ENCODE results near the gene IFT52.

DNA sequence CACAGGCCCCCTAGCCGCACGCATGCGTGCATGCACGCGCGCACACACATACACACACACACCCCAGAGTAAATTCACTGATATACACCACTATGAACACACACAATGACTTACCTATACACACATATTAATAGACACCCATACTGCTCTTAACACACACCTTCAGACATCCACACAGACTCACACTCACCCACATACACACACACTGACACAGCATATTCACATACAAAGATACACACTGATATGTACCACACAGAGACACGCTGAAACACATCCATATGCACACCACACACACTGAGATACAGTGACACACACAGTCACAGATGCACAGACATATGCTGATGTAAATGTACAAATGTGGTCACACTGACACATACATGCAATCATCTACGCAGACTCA, 26.3 kb upstream of the IFT52 start:
- no peak for TF ChIP-seq POLR2AphosphoS5 (IDR thresholded peaks at IDR 0.05)
- TF ChIP-seq, protein P1, sequence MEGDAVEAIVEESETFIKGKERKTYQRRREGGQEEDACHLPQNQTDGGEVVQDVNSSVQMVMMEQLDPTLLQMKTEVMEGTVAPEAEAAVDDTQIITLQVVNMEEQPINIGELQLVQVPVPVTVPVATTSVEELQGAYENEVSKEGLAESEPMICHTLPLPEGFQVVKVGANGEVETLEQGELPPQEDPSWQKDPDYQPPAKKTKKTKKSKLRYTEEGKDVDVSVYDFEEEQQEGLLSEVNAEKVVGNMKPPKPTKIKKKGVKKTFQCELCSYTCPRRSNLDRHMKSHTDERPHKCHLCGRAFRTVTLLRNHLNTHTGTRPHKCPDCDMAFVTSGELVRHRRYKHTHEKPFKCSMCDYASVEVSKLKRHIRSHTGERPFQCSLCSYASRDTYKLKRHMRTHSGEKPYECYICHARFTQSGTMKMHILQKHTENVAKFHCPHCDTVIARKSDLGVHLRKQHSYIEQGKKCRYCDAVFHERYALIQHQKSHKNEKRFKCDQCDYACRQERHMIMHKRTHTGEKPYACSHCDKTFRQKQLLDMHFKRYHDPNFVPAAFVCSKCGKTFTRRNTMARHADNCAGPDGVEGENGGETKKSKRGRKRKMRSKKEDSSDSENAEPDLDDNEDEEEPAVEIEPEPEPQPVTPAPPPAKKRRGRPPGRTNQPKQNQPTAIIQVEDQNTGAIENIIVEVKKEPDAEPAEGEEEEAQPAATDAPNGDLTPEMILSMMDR (IDR thresholded peaks at IDR 0.05) = no peak
